DOHH2 (cell line): ENCODE results near the gene CYP2J2.
"Not testable (repeated sequence)": the region's sequence is repeated elsewhere in the genome, so short reads cannot be mapped to it uniquely, and the experiment has no call there.

Experiments
- CTCF ChIP-seq: fragments of 200-600 bp; sonication (generic); IDR thresholded peaks from one replicate; pipeline ENCODE4 v1.5.1; 2014; ENCODE audit warnings: antibody characterized with exemption, mild to moderate bottlenecking, low read depth, low read length; ENCODE audit not compliant: poor library complexity, severe bottlenecking
- EZH2phosphoT487 ChIP-seq: fragments of 200-600 bp; sonication (generic); IDR thresholded peaks from 2 replicates; pipeline ENCODE4 v1.6.1; 2017; ENCODE audit warnings: borderline replicate concordance, mild to moderate bottlenecking, antibody characterized with exemption, low read length, moderate library complexity, mixed read lengths

- not testable (repeated sequence) for TF ChIP-seq CTCF, EZH2phosphoT487
Observed at GRCh38 chr1:59855297-59855696, 71.3 kb downstream of the CYP2J2 start.
